ENCODE measurements around the gene SEPTIN8.
"Not testable (repeated sequence)": the region's sequence is repeated elsewhere in the genome, so short reads cannot be mapped to it uniquely, and the experiment has no call there.

Gene SEPTIN8

DNA sequence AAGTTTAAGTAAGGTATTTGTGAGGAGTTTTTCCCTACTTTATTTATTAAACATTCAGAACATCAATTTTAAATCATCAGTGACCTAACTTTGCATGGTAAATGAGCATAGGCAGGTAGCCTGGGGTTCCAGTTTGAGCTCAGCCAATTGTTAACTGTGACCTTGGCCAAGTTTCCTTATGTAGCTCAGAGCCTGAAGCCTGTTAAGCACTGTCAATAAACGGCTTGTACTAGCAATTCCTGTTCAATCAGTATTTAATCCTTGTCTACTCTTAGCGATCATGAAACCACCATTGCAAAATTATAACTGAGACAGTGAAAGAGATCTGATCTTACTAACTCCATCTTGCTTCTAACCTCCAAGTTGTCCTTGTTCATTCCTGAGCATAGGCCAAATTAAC lies 31.4 kb upstream of the SEPTIN8 start:
- H3K4me3 ChIP-seq (ENCODE audit: low read depth in 1 of 2, low read length in 2 of 2) = no peak overlapping the region

GRCh38 chr5:132807163-132807838 lies 30.3 kb upstream of the SEPTIN8 start:
- no peak for ATAC-seq (ENCODE audit: insufficient read depth, low read depth)
- no peaks in the 10 kb centered on the region for H4K20me1 ChIP-seq (ENCODE audit: insufficient read depth, low read length)
- no peaks in the 10 kb centered on the region for H3K4me1 ChIP-seq (ENCODE audit: insufficient read depth, low read length)
- no peaks in the 10 kb centered on the region for H3K36me3 ChIP-seq (ENCODE audit: insufficient read depth, low read length)
- H2AFZ ChIP-seq (ENCODE audit: low read depth, low read length) = no peak overlapping the region
- H3K79me2 ChIP-seq (ENCODE audit: insufficient read depth, low read length) = no peaks in the 10 kb centered on the region
- peak; percentile 30 for TF ChIP-seq CTCF (IDR thresholded peaks at IDR 0.05; ENCODE audit: borderline replicate concordance, extremely low read depth, low read length, poor library complexity, severe bottlenecking)
- no peak for TF ChIP-seq EZH2 (IDR thresholded peaks at IDR 0.05; ENCODE audit: borderline replicate concordance, low read depth, low read length, severe bottlenecking)
- no peak overlapping the region for H3K4me3 ChIP-seq (ENCODE audit: low read depth in 1 of 2, low read length in 2 of 2)
- no peak overlapping the region for H3K9ac ChIP-seq (ENCODE audit: low read depth, low read length)
- H3K27ac ChIP-seq (ENCODE audit: low read length) = no peak overlapping the region
- DNase-seq = no peak
- peaks cover 10% of the 10 kb centered on the region for H3K27me3 ChIP-seq (ENCODE audit: insufficient read depth, low read length, poor library complexity)
- H3K4me2 ChIP-seq (ENCODE audit: insufficient read depth, low read length) = no peak overlapping the region
- H3K9me3 ChIP-seq (ENCODE audit: insufficient read depth, low read length, severe bottlenecking) = no peaks in the 10 kb centered on the region

More for the DNA sequence above, 31.4 kb upstream of the SEPTIN8 start:
- Histone ChIP-seq H4K20me1 (ENCODE audit: insufficient read depth, low read length) (no peaks in the 10 kb centered on the region), H3K9ac (ENCODE audit: low read depth, low read length) (no peak overlapping the region), H3K27ac (ENCODE audit: low read length) (no peak overlapping the region), H3K79me2 (ENCODE audit: insufficient read depth, low read length) (no peaks in the 10 kb centered on the region), H3K9me3 (ENCODE audit: insufficient read depth, low read length, severe bottlenecking) (no peaks in the 10 kb centered on the region), H3K36me3 (ENCODE audit: insufficient read depth, low read length) (no peaks in the 10 kb centered on the region), H3K27me3 (ENCODE audit: insufficient read depth, low read length, poor library complexity) (peaks cover 10% of the 10 kb centered on the region), H3K4me2 (ENCODE audit: insufficient read depth, low read length) (no peak overlapping the region), H2AFZ (ENCODE audit: low read depth, low read length) (no peak overlapping the region), H3K4me1 (ENCODE audit: insufficient read depth, low read length) (no peaks in the 10 kb centered on the region)
- ATAC-seq (ENCODE audit: insufficient read depth, low read depth) (no peak), DNase-seq (no peak)
- TF ChIP-seq EZH2 (IDR thresholded peaks at IDR 0.05; ENCODE audit: borderline replicate concordance, low read depth, low read length, severe bottlenecking) (no peak), CTCF (IDR thresholded peaks at IDR 0.05; ENCODE audit: borderline replicate concordance, extremely low read depth, low read length, poor library complexity, severe bottlenecking) (no peak)

DNA sequence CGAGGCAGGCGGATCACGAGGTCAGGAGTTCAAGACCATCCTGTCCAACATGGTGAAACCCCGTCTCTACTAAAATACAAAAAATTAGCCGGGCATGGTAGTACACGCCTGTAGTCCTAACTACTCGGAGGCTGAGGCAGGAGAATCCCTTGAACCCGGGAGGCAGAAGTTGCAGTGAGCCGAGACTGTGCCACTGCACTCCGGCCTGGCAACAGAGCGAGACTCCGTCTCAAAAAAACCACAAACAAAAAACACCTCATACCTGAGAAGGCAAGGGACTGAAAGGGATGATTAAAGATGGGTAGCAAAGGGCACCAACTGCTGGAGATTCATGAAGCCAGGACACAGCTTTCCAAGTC lies 29.7 kb upstream of the SEPTIN8 start:
- H2AFZ ChIP-seq (ENCODE audit: low read depth, low read length); H4K20me1 ChIP-seq (ENCODE audit: insufficient read depth, low read length); H3K9ac ChIP-seq (ENCODE audit: low read depth, low read length); H3K27ac ChIP-seq (ENCODE audit: low read length); H3K36me3 ChIP-seq (ENCODE audit: insufficient read depth, low read length); H3K4me1 ChIP-seq (ENCODE audit: insufficient read depth, low read length); H3K79me2 ChIP-seq (ENCODE audit: insufficient read depth, low read length); H3K9me3 ChIP-seq (ENCODE audit: insufficient read depth, low read length, severe bottlenecking); H3K4me2 ChIP-seq (ENCODE audit: insufficient read depth, low read length); ATAC-seq (ENCODE audit: insufficient read depth, low read depth); DNase-seq; H3K4me3 ChIP-seq (ENCODE audit: low read depth in 1 of 2, low read length in 2 of 2): not testable (repeated sequence)
- peaks cover 11% of the 10 kb centered on the region for H3K27me3 ChIP-seq (ENCODE audit: insufficient read depth, low read length, poor library complexity)

GRCh38 chr5:132805872-132806271 lies 28.8 kb upstream of the SEPTIN8 start:
- not testable (repeated sequence) for H3K4me2 ChIP-seq (ENCODE audit: insufficient read depth, low read length); H3K4me1 ChIP-seq (ENCODE audit: insufficient read depth, low read length); H2AFZ ChIP-seq (ENCODE audit: low read depth, low read length); H3K27ac ChIP-seq (ENCODE audit: low read length); ATAC-seq (ENCODE audit: insufficient read depth, low read depth); H3K36me3 ChIP-seq (ENCODE audit: insufficient read depth, low read length); DNase-seq; H3K9ac ChIP-seq (ENCODE audit: low read depth, low read length); H4K20me1 ChIP-seq (ENCODE audit: insufficient read depth, low read length); H3K79me2 ChIP-seq (ENCODE audit: insufficient read depth, low read length); H3K4me3 ChIP-seq (ENCODE audit: low read depth in 1 of 2, low read length in 2 of 2); H3K9me3 ChIP-seq (ENCODE audit: insufficient read depth, low read length, severe bottlenecking)
- peaks cover 14% of the 10 kb centered on the region for H3K27me3 ChIP-seq (ENCODE audit: insufficient read depth, low read length, poor library complexity)

DNA sequence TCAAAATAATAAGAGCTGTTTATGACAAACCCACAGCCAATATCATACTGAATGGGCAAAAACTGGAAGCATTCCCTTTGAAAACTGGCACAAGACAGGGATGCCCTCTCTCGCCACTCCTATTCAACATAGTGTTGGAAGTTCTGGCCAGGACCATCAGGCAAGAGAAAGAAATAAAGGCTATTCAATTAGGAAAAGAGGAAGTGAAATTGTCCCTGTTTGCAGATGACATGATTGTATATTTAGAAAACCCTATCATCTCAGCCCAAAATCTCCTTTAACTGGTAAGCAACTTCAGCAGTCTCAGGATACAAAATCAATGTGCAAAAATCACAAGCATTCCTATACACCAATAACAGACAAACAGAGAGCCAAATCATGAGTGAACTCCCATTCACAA lies 27.2 kb upstream of the SEPTIN8 start:
- ATAC-seq (ENCODE audit: insufficient read depth, low read depth); H4K20me1 ChIP-seq (ENCODE audit: insufficient read depth, low read length); H3K79me2 ChIP-seq (ENCODE audit: insufficient read depth, low read length); H3K9ac ChIP-seq (ENCODE audit: low read depth, low read length); H3K4me2 ChIP-seq (ENCODE audit: insufficient read depth, low read length); H2AFZ ChIP-seq (ENCODE audit: low read depth, low read length); DNase-seq; H3K36me3 ChIP-seq (ENCODE audit: insufficient read depth, low read length); H3K27ac ChIP-seq (ENCODE audit: low read length); H3K4me3 ChIP-seq (ENCODE audit: low read depth in 1 of 2, low read length in 2 of 2); H3K9me3 ChIP-seq (ENCODE audit: insufficient read depth, low read length, severe bottlenecking); H3K4me1 ChIP-seq (ENCODE audit: insufficient read depth, low read length): not testable (repeated sequence)
- H3K27me3 ChIP-seq (ENCODE audit: insufficient read depth, low read length, poor library complexity) = peaks cover 11% of the 10 kb centered on the region

DNA sequence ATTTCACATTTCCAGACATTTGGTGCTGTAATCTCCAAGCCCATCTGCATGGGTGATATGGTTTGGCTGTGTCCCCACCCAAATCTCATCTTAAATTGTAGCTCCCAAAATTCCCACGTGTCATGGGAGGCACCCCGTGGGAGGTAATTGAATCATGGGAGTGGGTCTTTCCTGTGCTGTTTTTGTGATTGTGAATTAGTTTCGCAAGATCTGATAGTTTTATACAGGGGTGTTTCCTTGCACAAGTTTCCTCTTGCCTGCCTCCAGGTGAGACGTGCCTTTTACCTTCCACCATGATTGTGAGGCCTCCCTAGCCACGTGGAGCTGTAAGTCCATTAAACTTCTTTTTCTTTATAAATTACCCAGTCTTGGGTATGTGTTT lies 25.6 kb upstream of the SEPTIN8 start:
- H3K27ac ChIP-seq (ENCODE audit: low read length); DNase-seq; H3K36me3 ChIP-seq (ENCODE audit: insufficient read depth, low read length); H3K4me2 ChIP-seq (ENCODE audit: insufficient read depth, low read length); H3K4me3 ChIP-seq (ENCODE audit: low read depth in 1 of 2, low read length in 2 of 2); H2AFZ ChIP-seq (ENCODE audit: low read depth, low read length); ATAC-seq (ENCODE audit: insufficient read depth, low read depth); H3K79me2 ChIP-seq (ENCODE audit: insufficient read depth, low read length); H3K4me1 ChIP-seq (ENCODE audit: insufficient read depth, low read length); H3K9ac ChIP-seq (ENCODE audit: low read depth, low read length); H4K20me1 ChIP-seq (ENCODE audit: insufficient read depth, low read length); H3K9me3 ChIP-seq (ENCODE audit: insufficient read depth, low read length, severe bottlenecking): not testable (repeated sequence)
- H3K27me3 ChIP-seq (ENCODE audit: insufficient read depth, low read length, poor library complexity) = peaks cover 11% of the 10 kb centered on the region
